GM21367 (cell line): Measurements from ENCODE around the gene SERBP1.
"Not testable (repeated sequence)": the region's sequence is repeated elsewhere in the genome, so short reads cannot be mapped to it uniquely, and the experiment has no call there.

Experiments
- ATAC-seq: cut with Tn5 transposase; IDR thresholded peaks from one replicate; pipeline ENCODE4 v1.9.1; 2021; ENCODE audit not compliant: unreplicated experiment

The SERBP1 gene

GRCh38 chr1:67430358-67431155 lies at the start of gene SERBP1:
SERBP1 (minus strand) TSS chr1:67430402; CDS start chr1:67430300, 102 bp downstream.
- peak; percentile 84 for ATAC-seq

DNA sequence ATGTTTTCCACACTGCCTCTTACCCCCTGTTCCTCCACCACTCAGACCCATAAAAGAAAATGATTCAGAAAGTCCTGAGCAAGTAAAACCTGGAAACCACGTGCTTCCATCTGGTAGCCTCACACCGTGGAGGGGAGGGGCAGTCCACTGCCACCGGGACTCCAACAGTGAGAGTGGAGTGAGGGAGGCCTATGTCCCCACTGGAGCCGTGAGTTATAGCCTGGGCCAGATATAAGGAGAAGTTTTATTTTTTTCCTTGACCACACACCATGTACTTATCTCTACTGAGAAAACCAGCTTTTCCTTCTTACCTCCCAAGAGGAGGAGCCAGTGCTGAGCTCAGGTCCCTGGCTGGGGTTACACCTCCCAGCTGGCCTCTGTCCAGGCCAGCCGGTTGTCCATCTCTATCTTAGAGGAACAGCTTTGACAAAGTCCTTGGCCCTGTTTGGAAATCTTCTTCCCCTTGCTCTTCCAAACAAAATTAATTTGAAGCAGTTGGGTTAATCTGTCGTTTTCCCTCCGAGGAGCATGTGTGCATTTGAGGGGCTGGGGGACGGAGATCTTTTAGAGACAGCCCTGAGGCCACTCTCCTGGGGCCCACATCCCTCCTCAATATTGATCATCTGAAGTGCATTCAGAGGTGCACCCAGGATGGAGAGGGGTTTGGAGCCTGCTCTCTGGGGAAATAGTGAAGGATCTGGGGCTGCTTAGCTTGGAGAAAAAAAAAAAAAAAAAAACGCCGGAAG lies 49.1 kb upstream of the SERBP1 start:
- no peak for ATAC-seq

GRCh38 chr1:67476906-67477305 lies 46.7 kb upstream of the SERBP1 start:
- no peak for ATAC-seq

- ATAC-seq = no peak
Measured at GRCh38 chr1:67476006-67476482, 45.8 kb upstream of the SERBP1 start.

DNA sequence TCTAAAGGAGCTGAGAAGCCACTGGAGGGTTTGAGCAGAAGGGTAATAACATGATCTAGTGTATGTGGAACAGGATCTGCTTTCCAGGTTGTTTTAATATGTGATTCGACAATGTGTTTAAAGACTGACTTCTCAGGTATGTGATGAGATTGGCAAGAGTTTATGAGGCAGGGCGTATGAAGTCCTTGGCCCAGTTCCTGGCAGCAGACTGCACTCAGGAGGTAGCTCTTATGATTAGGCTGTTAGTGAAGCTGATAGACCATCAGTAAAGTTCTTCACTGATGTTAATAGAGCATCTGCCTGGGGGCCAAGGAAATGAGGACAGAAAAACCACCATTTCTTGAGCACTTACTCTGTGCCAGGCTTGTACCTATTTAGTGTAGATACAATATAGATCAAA lies 41.9 kb upstream of the SERBP1 start:
- no peak for ATAC-seq

GRCh38 chr1:67469431-67469830 lies 39.2 kb upstream of the SERBP1 start:
- ATAC-seq = no peak

DNA sequence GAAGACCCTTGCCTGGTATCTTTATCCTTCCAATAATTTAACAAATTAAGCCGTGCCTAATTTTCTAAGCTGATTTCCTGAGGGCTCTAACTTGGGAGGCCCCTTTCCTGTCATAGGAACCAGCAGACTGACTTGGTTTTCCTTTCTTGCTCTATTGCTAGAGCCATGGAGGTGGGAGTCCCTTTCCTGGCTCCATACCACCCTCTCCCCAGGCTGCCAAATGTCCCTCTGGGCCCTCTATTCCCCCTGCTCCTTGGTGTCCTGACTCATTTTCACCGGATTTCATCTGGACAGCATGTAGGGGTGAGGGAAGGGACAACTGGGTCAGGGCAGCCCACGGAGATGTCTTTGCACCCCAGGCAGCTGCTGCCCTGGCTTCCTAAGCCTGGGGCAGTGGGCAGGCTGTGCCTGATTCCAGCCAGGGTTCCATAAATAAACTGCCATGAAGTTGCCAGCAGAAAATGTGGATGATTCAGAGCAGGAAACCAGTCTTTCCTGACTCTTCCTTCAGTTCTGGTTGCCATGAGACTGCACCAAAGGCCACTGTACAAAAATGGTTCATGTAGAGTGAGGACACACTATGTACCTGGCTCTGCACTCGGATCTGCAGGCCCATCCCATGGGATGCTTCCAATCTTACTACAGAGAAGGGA lies 38.0 kb upstream of the SERBP1 start:
- no peak for ATAC-seq

DNA sequence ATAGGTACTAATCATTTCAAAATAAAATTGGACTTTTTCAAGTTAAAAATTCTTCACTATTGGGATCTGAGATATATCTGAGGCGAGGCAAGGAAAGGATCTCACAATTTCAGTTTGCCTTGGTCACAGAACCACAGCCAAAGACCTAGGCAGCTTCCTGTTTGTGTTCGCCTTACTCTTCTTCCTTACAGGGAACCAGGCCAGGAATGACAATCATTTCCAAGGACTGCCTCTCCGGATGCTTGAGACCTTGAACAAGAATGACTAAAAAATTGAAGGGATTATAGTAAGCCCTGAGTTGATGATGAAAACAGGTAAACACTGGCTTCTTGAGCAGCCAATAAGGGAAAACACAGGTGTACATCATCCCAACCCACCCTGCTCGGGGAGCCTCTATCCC lies 35.2 kb upstream of the SERBP1 start:
- ATAC-seq = no peak

- no peak for ATAC-seq
Measured at GRCh38 chr1:67464746-67465145, 34.5 kb upstream of the SERBP1 start.

GRCh38 chr1:67464058-67464457 lies 33.9 kb upstream of the SERBP1 start:
- no peak for ATAC-seq

GRCh38 chr1:67463298-67463955 lies 33.2 kb upstream of the SERBP1 start:
- no peak for ATAC-seq

GRCh38 chr1:67460676-67461500 lies 30.7 kb upstream of the SERBP1 start:
- no peak for ATAC-seq

DNA sequence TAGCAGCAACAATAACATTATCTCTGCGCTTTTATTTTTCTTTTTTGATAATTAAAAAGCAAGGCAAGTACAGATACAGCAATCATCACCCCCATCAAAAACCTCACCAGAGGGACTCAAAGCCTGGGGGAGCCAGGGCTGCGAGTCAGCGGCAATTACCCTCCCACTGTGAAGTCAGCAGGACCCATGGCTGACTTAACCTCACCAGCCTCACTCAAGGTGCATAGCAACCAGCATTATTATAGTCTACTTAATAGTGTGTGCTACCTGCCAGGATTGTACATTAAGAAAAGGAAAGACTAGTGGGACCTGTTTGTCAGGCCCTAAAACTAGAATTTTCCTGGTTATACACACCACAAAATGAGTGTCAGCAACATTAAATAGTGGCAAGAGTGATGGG lies 28.9 kb upstream of the SERBP1 start:
- no peak for ATAC-seq

GRCh38 chr1:67458663-67459062 lies 28.5 kb upstream of the SERBP1 start:
- ATAC-seq = no peak

GRCh38 chr1:67457247-67457646 lies 27.0 kb upstream of the SERBP1 start:
- no peak for ATAC-seq

DNA sequence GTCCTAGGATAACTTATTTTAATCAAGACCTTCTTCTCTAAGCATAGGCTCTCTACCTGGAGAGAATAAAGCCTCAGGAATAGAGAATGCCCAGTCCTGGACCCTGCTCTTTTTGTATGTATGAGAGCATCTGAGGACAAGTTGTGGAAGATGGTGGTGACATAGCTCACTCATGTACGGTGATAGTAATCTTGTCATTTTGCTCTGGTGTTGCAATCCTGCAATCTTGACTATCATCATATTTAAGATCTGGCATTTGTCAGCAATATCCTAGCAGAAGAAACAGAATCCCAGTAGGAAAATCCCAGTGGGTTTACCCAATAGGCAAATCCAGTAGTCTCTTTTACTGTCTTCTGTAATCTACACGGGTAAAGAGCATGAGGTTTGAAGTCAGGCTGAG lies 21.6 kb upstream of the SERBP1 start:
- ATAC-seq = no peak

DNA sequence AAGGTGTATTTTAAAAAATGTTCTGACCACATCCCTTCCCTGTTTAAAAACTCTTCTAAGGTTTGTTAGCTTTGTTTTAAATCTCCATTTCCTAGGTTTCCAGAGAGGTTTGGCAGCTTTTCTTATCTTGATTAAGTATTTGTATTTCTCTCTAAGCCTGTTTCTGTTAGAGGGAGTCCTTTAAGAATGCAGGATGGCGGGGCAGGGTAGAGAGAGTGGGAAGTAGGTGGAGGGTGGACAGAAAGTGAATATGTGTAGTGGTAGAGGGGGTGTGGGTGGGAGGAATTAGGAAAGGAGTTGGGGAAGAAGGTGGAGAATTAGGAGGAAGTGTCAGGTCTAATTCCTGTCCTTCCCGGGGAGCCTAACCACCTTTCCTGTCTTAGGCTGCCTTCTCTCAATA lies 21.2 kb upstream of the SERBP1 start:
- ATAC-seq = no peak

- no peak for ATAC-seq
Measured at GRCh38 chr1:67446893-67447292, 16.7 kb upstream of the SERBP1 start.

DNA sequence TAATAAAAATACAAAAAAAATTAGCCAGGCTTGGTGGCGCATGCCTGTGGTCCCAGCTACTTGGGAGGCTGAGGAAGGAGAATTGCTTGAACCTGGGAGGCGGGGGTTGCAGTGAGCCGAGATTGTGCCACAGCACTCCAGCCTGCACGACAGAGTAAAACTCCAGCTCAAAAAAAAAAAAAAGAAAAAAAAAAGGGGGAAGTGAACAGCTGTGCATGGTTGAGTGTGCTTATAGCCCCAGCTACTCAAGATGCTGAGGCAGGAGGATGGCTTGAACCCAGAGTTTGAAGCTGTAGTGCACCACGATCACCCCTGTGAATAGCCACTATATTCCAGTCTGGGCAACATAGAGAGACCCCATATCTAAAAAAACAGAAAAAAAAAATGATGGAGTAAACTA lies 15.8 kb upstream of the SERBP1 start:
- ATAC-seq = not testable (repeated sequence)

- no peak for ATAC-seq
Measured at GRCh38 chr1:67441739-67442281, 11.6 kb upstream of the SERBP1 start.
